IPS DF 6.9 (cell line): ENCODE data around the gene RABL3.

Experiments
- DNase-seq: peaks from one replicate; pipeline ENCODE4 v3.0.0-alpha.2; 2013; ENCODE audit warnings: low read depth, low spot score
- H3K27ac ChIP-seq: one replicate; pipeline ENCODE4 v1.5.1; 2013; ENCODE audit warnings: low read length, control low read depth
- H3K27me3 ChIP-seq: 2 replicates; pipeline ENCODE4 v1.6.1; 2013; ENCODE audit warnings: mild to moderate bottlenecking, low read length; ENCODE audit not compliant: control insufficient read depth, insufficient read depth
- H3K36me3 ChIP-seq: 2 replicates; pipeline ENCODE4 v1.6.1; 2013; ENCODE audit warnings: low read length; ENCODE audit not compliant: control insufficient read depth, insufficient read depth
- H3K4me1 ChIP-seq: 2 replicates; pipeline ENCODE4 v1.6.1; 2013; ENCODE audit warnings: low read length; ENCODE audit not compliant: control insufficient read depth, insufficient read depth
- H3K4me3 ChIP-seq: 2 replicates; pipeline ENCODE4 v1.5.1; 2013; ENCODE audit warnings: mild to moderate bottlenecking, low read length
- H3K9me3 ChIP-seq: 2 replicates; pipeline ENCODE4 v1.6.1; 2013; ENCODE audit warnings: low read length, inconsistent platforms; ENCODE audit not compliant: control insufficient read depth, insufficient read depth
- WGBS: extraction: QIAGEN DNeasy Blood & Tissue Kit; methylation state at CpG from one replicate; pipeline ENCODE4 v1.1.7; 2013; ENCODE audit warnings: mixed read lengths, missing lambda C conversion rate; ENCODE audit not compliant: insufficient read length, insufficient coverage; 5-methylcytosine and 5-hydroxymethylcytosine counted together

Gene RABL3

DNA sequence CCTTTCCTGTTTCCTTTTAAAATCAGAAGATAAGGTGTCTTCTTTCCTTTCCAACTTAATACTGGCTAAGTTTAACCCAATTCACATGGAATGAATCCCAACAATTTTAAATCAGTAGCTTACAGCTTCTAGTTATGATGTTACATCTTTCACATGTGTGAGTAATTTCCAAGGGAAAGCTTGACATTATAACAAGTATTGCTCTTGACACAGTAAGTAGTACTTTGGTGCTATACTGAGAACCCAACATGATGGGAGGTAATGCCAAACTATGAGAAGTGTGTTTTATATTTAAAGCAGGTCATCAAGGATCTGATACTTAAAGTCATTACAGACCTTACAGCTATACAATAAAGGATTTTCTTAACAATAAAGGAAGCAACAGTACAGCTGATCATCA, 29.1 kb downstream of the RABL3 start:
- no peak overlapping the region for H3K4me3 ChIP-seq

GRCh38 chr3:120710369-120710768, 31.9 kb downstream of the RABL3 start:
- no peaks in the 10 kb centered on the region for H3K27me3 ChIP-seq
- H3K4me3 ChIP-seq = no peak overlapping the region
- DNase-seq = no peak
- no peaks in the 10 kb centered on the region for H3K9me3 ChIP-seq
- H3K27ac ChIP-seq = no peak overlapping the region
- no peaks in the 10 kb centered on the region for H3K4me1 ChIP-seq
- H3K36me3 ChIP-seq = no peaks in the 10 kb centered on the region
- 100% methylated on average over 1 of the region's 1 CpG for WGBS

More for the DNA sequence above, 29.1 kb downstream of the RABL3 start:
- H3K27ac ChIP-seq = no peak overlapping the region
- no peaks in the 10 kb centered on the region for H3K4me1 ChIP-seq
- no peaks in the 10 kb centered on the region for H3K9me3 ChIP-seq
- DNase-seq = no peak
- no peaks in the 10 kb centered on the region for H3K27me3 ChIP-seq
- H3K36me3 ChIP-seq = no peaks in the 10 kb centered on the region

- Histone ChIP-seq H3K4me3 (no peak overlapping the region), H3K36me3 (no peaks in the 10 kb centered on the region), H3K4me1 (no peaks in the 10 kb centered on the region), H3K9me3 (no peaks in the 10 kb centered on the region), H3K27ac (no peak overlapping the region), H3K27me3 (no peaks in the 10 kb centered on the region)
- DNase-seq = no peak
Measured at GRCh38 chr3:120708408-120708807, 33.9 kb downstream of the RABL3 start.

DNA sequence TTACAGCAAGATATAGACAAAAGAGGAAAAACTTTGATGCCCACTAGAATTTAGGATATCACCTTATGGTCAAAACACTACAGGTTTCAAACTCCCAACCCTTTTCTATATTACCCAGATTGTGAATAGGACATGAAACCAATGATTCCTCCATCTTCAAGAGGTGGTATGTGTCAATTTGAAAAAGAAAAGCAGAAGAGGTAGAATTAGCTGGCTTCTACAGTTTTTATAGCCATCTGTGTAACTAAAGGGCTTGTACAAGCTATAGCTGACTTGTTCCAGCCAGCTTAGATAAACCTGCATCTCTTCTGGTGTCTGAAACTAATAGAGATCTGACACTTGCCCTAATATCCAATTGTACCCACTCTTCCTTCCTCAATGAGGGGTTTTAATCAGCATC, 35.4 kb downstream of the RABL3 start:
- Histone ChIP-seq H3K36me3 (no peaks in the 10 kb centered on the region; the same call in 1 of the 2 replicates), H3K27me3 (no peaks in the 10 kb centered on the region), H3K4me3 (no peak overlapping the region), H3K9me3 (no peaks in the 10 kb centered on the region), H3K27ac (no peak overlapping the region), H3K4me1 (no peaks in the 10 kb centered on the region)
- DNase-seq = no peak

DNA sequence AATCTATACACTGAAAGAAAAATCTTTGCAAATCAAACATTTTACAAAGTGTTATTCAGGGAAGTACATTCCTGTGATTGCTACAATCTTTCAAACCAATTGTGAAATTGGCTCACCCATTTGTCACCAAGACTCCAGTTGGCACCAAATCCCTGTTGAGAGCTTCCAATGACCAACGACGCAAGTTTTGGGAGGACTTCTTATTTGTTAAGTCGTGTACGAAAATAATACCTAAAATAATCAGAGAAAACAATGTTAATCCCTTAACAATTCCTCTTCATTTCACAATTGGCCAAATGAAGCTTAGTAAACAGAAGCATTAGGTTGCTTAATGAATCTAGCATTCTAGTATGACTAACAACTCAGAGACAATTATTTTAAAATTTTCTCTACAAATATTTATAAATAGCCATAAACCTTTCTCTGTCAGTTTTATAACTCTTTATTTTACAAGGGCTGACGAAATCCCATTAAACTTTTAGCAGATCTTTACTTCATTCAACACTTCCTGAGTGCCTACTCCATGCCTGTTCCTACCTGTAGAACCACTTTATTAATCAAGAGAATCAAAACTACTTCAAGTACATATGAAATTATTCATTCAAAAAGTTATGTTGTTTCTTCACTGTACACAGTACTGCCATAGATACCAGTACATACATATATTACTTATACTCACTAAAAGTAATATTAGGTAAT, 36.3 kb downstream of the RABL3 start:
- Histone ChIP-seq H3K4me1 (no peaks in the 10 kb centered on the region), H3K27ac (no peak overlapping the region), H3K36me3 (no peaks in the 10 kb centered on the region; the same call in 1 of the 2 replicates), H3K9me3 (no peaks in the 10 kb centered on the region), H3K27me3 (no peaks in the 10 kb centered on the region), H3K4me3 (no peak overlapping the region)
- WGBS = no CpG with 5 or more reads among the region's 5 CpGs
- no peak for DNase-seq

DNA sequence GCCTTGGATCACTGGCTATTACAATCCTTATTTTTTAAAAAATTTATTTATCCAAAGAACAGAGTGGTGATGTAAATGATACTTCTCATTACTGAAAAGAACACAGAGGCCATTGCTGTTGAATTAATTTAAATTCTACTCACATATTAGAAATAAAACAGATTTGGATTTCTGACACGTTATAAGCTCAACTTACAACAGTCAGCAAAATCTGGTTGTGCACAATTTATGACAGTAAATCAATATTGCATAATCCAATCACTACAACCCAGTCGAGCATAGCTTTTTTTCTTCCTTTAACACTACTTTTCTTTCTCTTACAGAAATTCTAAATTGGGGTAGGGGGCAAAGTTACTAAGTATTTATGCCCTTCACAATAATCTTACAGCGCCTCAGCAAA, 43.0 kb downstream of the RABL3 start:
- H3K36me3 ChIP-seq = no peaks in the 10 kb centered on the region; the same call in 1 of the 2 replicates
- WGBS = no CpG with 5 or more reads among the region's 3 CpGs

GRCh38 chr3:120693439-120694171, 48.7 kb downstream of the RABL3 start:
- H3K27me3 ChIP-seq = no peaks in the 10 kb centered on the region
- no peak overlapping the region for H3K4me3 ChIP-seq
- no peaks in the 10 kb centered on the region for H3K4me1 ChIP-seq
- H3K27ac ChIP-seq = no peak overlapping the region
- H3K9me3 ChIP-seq = no peaks in the 10 kb centered on the region
- no peaks in the 10 kb centered on the region for H3K36me3 ChIP-seq
- WGBS = no CpG with 5 or more reads among the region's 1 CpG
- DNase-seq = no peak

More for the DNA sequence above, 43.0 kb downstream of the RABL3 start:
- Histone ChIP-seq H3K4me1 (no peaks in the 10 kb centered on the region), H3K9me3 (no peaks in the 10 kb centered on the region), H3K27me3 (no peaks in the 10 kb centered on the region), H3K27ac (no peak overlapping the region), H3K4me3 (no peak overlapping the region)
- DNase-seq = no peak

- Histone ChIP-seq H3K27me3 (no peaks in the 10 kb centered on the region), H3K36me3 (no peaks in the 10 kb centered on the region), H3K4me3 (no peak overlapping the region), H3K4me1 (no peaks in the 10 kb centered on the region), H3K9me3 (no peaks in the 10 kb centered on the region), H3K27ac (no peak overlapping the region)
- WGBS = no CpG with 5 or more reads among the region's 3 CpGs
- DNase-seq = no peak
Measured at GRCh38 chr3:120689395-120689794, 52.9 kb downstream of the RABL3 start.

- Histone ChIP-seq H3K36me3 (no peaks in the 10 kb centered on the region), H3K27me3 (no peaks in the 10 kb centered on the region), H3K9me3 (no peaks in the 10 kb centered on the region), H3K4me3 (no peak overlapping the region), H3K27ac (no peak overlapping the region), H3K4me1 (no peaks in the 10 kb centered on the region)
- DNase-seq = no peak
Measured at GRCh38 chr3:120688121-120688520, 54.2 kb downstream of the RABL3 start.

- Histone ChIP-seq H3K4me1 (peaks cover 2% of the 10 kb centered on the region), H3K27me3 (no peaks in the 10 kb centered on the region), H3K36me3 (no peaks in the 10 kb centered on the region), H3K9me3 (no peaks in the 10 kb centered on the region), H3K4me3 (no peak overlapping the region), H3K27ac (no peak overlapping the region)
- no peak for DNase-seq
- WGBS = no CpG with 5 or more reads among the region's 1 CpG
Measured at GRCh38 chr3:120685411-120685810, 56.9 kb downstream of the RABL3 start.

DNA sequence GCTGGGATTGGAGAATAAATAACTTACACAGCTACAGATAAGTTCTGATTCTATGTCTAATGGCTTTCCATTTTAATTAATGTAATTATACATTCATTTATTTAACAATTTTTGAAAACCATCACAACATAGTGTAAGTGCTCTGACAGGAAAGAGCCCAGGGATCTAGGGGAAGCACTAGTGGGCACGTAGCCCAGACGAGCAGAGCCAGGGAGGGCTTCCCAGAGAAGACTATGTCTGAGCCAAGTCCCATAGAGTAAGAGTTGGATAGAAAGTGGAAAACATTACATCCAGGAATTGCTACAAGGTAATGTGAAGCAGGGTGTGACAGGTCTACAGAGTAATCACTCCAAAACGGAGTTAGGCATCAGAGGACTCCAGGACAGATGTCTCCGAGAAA, 57.4 kb downstream of the RABL3 start:
- WGBS = no CpG with 5 or more reads among the region's 4 CpGs
- H3K36me3 ChIP-seq = no peaks in the 10 kb centered on the region
- H3K4me3 ChIP-seq = no peak overlapping the region
- H3K4me1 ChIP-seq = peaks cover 2% of the 10 kb centered on the region
- no peaks in the 10 kb centered on the region for H3K27me3 ChIP-seq
- no peak overlapping the region for H3K27ac ChIP-seq
- DNase-seq = no peak
- H3K9me3 ChIP-seq = no peaks in the 10 kb centered on the region
